Right ventricle myocardium superior (tissue), 1 donor: ENCODE measurements around the gene NPHS1. TPM values are rescaled to one million over a fixed set of nuclear protein-coding genes. Genes with fewer than 3 reads are reported as not detected.
"Not testable (repeated sequence)": the region's sequence is repeated elsewhere in the genome, so short reads cannot be mapped to it uniquely, and the experiment has no call there.

ENCODE experiments used
- ATAC-seq: fragments of 200-7000 bp; cut with Tn5 transposase; one replicate; pipeline ENCODE4 v1.9.1; 2020; ENCODE audit warnings: mild to moderate bottlenecking; ENCODE audit not compliant: poor library complexity
- DNase-seq: peaks from one replicate; pipeline ENCODE4 v3.0.0-alpha.2; 2020
- intact Hi-C: fragments of 100-400 bp; cut with DNase I; formaldehyde crosslinking; loops from one replicate; pipeline ENCODE4 v1.11.2; 2022
- total RNA-seq: library from RNA; stranded (reverse); fragmentation: NEBNext Ultra II Directional; extraction: Animal tissue kit (Norgen Biotek cat#: 25700); gene quantifications from one replicate; pipeline ENCODE4 v1.2.1, GENCODE V29; 2021
- donor health status: DM: no; HTN: yes; CAD: no; lungs with severe emphysema.

The NPHS1 gene
- total RNA-seq, 1 donor from 2014 or later, result not detected

DNA sequence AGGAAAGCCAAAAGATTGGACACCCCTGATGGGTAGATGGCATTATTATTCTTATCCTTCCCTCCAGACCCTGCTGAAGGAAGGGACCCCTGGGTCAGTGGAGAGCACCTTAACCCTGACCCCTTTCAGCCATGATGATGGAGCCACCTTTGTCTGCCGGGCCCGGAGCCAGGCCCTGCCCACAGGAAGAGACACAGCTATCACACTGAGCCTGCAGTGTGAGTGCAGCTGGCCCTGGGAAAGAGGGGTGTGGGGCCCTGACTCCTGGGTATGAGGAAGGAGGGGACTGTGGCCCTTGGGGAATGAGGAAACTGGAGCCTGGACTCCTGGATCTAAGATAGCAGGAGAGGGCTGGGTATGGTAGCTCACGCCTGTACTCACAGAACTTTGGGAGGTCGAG lies 7.1 kb upstream of the NPHS1 start:
- intact Hi-C loops, result no loop called here
- no peak for DNase-seq
- no peak for ATAC-seq

DNA sequence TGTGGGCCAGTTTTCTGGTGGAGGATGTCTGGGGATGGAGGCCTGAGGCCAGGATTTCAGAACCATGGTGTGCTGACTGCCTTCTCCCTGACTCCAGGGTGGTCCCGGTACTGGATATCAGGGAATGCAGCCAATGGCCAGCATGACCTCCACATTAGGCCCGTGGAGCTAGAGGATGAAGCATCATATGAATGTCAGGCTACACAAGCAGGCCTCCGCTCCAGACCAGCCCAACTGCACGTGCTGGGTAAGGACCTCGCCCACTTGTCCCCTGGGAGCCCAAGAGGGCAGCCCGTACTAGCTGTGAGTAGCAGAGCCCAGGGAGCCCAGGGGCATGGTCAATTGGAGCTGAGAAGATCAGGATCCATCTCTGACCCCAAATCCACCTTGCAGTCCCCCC lies 6.0 kb upstream of the NPHS1 start:
- ATAC-seq (no peak), DNase-seq (no peak)
- intact Hi-C loops, result no loop called here

DNA sequence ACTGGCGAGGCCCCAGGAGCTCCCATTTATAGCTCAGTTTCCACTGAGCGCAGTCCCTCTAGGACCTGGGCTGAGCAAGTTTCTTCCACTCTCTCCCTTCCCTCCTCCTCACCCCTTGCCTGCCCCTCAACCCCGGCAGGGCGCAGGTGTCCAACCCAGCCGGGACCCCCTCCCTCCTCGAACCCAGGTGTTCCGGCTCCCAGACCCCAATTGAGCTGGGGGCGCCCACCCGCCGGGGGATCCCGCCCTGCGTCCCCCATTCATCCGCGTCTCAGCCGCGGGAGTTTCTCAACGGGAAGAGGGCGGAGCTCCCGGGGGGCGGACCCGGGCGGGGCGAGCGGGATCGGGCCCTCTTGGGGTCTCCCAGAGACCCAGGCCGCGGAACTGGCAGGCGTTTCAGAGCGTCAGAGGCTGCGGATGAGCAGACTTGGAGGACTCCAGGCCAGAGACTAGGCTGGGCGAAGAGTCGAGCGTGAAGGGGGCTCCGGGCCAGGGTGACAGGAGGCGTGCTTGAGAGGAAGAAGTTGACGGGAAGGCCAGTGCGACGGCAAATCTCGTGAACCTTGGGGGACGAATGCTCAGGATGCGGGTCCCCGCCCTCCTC lies 4.3 kb upstream of the NPHS1 start, which contains the start of gene KIRREL2:
Gene KIRREL2 (plus strand): TSS at position 366 of the 604 bp plus-strand sequence. CDS start 209 bp downstream, at position 575.
- DNase-seq (no peak), ATAC-seq (no peak)
- intact Hi-C loops, result no loop called here

DNA sequence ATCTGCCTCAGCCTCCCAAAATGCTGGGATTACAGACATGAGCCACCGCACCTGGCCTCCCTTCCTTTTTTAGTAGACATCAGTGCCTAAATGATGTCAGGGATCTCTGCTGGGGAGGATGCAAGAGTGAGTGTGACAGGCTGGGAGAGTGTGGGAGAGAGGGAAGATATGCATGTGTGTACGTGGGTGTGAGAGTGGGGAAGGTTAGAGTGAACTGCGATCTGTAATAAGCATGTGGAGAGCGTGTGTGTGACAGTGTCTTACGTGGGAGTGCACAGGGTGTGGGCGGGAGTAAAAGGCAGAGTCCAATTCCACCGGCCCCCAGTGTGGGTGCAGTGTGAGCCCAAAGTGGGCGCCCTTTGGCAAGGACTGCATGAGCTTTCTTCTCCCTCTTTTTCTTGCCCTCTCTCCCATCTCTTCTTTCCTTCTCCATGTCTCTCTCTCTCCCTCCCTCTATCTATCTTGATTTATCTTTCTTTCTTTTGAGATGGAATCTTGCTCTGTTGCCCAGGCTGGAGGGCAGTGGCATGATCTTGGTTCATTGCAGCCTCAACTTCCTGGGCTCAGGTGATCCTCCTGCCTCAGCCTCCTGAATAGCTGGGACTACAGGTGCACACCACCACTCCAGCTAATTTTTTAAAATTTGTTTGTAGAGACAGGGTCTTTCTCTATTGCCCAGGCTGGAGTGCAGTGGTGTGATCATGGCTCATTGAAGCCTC lies 893 bp upstream of the NPHS1 start:
- ATAC-seq, result no peak
- no peak for DNase-seq
- intact Hi-C loops, result no loop called here

DNA sequence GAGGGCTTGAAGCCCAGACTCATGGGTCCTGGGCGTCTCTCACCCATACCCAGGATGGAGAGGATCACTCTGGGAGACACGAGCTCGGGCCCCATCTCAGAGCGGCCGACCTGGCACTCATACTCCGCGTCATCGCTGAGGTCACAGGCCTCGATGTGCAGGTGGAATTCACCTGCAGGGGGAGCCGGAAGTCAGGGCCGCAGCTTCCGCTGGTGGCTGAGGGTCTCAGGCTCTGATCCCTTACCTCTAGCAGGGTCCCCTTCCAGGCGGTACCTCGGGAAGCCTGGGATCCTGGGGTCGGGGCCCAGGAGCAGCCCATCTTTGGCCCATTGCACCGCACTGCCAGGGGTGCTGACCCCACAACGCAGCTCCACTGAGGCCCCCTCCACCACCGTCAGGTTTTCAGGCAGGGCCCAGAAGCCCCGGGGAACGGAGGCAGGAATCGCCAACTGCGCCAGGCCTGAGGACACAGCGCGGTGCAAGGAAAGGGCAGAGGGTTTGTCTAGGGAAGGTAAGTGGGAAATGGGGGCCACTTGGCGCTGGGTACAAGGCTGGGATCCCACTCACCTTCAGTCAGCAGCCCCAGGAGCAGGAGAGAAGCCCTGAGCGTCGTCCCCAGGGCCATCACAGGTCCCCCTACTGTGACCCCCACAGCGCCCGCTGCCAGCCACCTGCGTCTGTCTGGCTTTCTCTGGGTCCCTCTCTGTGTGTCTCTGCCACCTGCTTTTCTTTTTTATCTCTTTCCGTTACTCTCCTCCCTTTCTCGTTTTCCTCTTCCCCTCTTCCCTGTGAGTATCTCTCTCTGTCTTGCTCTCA lies 883 bp downstream of the NPHS1 start:
- no peak for ATAC-seq
- DNase-seq, result no peak
- intact Hi-C loops, result no loop called here

DNA sequence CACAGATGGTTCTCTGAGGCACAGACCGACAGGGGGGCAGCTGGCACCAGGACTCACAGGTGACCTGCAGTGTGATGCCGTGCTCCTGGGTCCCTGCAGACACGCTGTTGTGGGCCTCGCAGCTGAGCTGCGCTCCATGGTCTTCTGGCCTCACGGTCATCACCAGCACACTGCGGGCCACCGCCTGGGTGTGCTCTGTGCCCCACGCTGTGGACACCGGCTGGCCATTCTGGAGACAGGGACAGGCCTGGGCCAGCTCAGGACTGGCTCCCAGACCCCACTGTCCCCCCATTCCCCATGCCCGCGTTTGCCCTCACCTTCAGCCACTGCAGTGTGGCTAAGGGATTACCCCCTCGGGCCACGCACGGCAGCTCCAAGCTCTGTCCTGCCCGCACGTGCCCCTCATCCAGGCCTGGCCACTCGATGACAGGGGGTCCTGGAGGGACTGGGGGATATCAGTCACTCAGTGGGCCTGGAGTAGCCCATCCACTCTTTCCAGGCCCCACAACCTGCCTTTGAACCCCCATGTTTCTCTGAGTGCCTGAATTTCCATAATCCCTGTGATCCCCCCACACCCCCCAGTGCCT lies 3.3 kb downstream of the NPHS1 start:
- DNase-seq (no peak), ATAC-seq (no peak)
- intact Hi-C loops, result no loop called here

DNA sequence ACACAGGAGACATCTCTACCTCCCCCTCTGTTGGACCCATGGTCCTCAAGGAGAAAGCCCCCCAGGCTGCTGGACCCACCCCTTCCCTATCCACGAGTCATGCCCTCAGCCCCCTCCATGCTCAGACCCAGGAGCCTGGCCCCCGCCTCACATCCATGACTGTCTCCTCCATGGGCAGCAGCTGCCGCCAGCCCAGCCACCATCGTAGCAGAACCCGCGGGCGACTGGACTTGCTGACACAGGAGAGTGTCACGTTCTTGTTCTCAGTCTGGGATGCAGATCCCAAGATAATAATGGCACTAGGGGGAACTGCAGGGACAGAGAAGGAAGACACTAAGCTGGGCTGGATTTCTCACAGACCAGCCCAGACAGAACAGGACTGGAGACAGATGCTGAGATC lies 3.8 kb downstream of the NPHS1 start:
- ATAC-seq, result no peak
- intact Hi-C loops, result no loop called here
- DNase-seq, result no peak

DNA sequence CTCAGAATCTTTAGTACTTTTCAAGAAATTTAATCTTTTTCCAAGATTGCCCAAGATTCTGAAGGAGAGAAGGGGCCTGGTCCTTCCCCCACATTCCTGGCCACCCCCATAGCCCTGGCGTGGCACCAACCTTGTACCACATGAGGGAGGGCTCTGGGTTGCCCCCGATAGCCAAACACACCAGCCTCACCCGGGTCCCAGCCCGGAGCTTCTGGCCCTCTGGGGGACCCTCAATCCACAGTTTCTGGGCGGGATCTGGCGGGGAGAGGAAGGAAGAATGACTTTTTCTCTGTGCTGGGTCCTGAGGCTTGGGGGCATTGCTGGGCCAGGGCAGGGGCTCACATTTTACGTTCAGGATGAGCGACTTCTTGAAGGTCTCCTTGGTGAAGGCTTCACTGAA lies 4.4 kb downstream of the NPHS1 start:
- DNase-seq (no peak), ATAC-seq (no peak)
- intact Hi-C loops, result no loop called here

DNA sequence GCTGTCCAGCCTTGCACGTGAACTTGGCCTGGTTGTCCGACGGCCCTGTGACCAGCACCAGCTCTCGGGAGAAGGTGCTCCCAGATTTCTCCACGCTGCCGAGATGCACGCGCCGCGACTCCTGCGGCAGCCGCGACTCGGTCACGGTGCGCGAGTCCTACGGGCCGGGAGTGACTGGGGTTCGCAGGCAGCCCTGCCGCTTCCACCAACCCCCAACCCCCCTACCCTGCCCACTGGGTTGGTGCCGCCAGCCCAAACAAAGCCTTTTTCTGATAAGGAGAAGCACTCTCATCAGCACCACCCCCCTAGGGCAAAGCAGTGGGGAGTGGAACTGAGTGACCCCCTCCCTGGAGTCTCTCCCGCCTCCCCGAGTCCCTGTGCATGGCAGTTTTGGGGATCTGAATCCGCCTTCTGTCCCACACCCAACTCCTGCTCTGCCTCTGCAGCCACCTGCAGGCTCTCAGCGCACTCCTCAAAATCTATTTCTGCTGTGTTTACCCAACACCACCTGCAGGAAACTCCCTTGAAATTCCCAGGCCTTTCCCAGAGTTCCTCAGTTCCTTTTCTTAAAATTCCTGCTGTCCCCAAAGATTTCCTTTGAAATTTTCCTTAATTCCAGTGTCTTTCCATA lies 6.2 kb downstream of the NPHS1 start:
- intact Hi-C loops, result no loop called here
- ATAC-seq (no peak), DNase-seq (no peak)

DNA sequence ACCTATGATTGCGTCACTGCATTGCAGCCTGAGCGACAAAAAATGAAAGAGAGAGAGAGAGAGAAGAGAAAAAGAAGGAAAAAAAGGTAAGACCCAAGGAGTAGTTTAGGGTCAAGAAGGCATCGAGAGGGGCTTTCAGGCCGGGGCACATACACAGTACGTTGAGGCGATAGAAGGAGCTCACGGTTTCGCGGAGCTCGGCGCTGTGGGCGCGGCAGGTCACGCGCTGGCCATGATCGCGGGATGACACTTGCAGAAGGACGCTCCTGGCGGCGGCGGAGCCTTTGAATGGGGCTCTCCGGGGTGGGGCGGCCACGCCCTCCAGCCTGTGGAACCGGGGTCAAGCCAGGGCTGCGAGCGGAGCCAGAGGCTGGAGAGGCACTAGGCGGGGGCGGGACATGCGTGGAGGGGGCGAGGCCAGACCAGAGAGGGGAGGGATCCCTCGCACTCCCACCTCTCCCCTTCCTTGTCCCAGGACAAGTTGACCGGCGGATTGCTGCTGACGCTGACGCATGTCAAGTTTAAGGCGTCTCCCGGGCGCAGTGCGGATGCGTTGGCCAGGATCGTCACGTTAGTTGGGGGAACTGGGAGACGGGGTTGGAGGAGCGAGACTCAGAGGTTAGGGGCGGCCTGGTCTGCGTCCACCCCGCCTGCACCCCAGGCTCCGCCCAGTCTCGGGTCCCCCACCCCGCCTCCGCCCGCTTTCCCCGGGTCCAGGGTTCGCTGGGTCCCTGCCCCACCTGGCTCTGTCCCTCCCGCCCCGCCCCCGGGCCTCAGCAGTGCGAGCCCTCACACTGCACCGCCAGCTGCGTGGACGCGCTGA lies 6.9 kb downstream of the NPHS1 start:
- no peak for DNase-seq
- peak; percentile 51 for ATAC-seq
- intact Hi-C loops, result no loop called here

DNA sequence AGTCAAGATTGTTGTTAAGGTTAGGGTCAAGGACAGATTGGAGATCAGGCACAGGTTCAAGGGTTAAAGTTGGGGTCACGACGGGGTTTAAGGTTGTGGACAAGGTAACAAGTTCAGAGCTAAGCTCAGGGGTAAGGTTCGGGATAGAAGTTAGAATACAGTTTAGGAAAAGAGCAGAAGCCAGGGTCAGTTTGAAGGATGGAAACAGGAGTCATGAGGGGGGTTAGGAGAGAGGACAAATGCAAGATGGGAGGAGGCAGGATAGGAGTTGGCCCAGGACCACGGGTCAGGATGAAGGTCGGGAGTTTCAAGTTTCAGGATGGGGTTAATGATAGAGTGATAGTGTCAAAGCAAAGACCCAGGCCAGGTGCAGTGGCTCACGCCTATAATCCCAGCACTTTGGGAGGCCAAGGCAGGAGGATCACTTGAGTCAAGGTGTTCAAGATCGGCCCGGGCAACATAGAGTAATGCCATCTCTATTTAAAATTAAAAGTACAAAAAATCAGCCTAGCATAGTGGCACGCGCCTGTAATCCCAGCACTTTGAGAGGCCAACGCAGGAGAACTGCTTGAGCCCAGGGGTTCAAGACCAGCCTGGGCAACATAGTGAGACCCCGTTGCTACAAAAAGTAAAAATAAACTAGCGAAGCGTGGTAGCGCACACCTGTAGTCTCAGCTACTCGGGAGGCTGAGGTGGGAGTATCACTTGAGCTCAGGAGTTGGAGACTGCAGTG lies 7.7 kb downstream of the NPHS1 start:
- intact Hi-C loops, result no loop called here
- ATAC-seq, result no peak
- DNase-seq, result no peak

DNA sequence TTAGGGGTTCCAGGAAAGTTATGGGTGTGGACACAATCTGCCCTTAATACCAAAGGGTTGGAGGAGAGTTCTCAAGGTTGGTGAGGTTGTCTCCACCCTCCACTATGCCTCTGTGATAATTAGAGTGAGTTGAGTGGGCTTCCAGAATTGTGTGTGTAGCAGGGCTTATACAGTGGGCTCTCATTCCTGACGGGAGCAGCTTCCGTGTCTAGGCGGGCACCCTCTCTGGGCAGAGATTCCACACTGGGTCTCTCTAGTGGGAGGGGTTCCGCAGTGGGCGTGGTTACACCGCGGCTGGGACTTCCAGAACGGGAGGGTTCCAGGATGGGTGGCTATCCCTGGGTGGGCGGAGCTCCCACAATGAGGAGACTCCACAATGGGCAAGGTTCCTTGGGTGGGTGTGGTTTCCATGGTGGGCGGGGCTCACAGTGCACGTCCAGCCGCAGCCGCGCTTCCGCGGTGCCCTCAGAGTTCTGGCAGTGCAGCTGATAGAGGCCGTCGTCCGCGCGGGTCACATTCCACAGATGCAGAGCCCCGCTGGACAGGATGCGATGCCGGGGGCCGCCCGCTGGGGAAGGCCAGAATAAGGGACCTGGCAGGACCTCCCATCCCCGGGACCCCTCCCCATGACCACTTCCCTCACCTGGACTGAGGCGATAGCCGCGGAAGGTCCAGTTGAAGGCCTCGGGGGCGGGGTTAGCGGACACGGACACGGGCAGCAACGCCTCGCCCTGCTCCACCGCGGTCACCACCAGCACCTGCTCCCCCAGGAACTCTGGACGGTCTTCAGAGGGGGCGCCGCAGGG lies 8.4 kb downstream of the NPHS1 start:
- ATAC-seq (no peak), DNase-seq (no peak)
- intact Hi-C loops, result no loop called here

DNA sequence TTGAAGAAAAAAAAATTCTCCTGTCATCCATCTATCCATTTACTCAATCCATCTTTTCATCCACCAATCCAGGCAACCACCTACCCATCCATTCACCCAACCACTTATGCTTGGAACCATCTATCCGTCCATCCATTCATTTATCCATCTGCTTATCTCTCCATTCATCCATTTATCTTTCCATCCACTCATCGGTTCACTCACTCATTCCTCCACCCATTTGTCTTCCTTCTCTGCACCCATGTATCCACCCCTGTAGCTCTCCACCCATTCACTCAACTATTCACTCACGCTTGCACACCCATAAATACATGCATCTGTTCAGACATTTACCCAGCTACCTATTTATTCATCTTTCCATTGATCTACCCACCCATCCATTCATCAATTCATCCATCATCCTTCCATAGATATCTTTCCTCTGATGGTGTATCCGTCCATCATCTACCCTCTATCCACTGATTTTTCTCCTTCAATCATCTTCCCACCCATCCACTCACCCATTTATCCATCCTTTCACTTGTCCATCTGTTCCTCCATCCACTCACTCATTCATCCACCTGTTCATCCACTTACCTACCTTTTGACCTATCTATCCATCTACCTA lies 9.5 kb downstream of the NPHS1 start:
- ATAC-seq (no peak), DNase-seq (no peak)
- intact Hi-C loops, result no loop called here

DNA sequence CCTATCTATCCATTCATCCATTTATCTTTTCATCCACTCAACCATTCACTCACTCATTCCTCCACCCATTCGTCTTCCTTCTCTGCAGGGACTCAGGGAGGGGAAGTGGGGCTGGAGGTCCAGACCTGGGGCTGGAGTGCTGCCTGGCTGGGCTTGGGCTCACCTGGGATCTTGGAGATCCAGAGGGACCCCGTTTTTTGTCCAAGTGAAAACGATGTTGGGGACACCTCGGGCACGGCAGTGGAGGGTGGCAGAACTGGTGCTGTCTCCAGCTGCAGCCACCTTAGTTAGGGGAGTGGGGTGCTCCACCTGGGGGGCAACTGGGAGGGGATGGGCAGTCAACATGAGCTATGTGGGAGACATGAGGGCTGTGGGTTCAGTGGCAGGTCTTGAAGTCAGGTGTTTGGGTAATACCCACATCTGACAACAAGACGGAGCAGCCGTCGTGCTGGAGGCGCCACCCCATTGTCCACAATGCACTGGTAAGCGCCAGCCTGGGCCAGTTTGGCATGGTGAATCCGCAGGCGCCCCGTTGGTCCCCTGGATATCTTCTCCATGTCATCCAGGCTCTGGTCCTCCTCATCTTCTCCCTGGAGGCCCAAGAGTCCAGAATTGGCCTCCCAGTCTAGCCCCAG lies 10.2 kb downstream of the NPHS1 start:
- intact Hi-C loops, result no loop called here
- ATAC-seq, result no peak

DNA sequence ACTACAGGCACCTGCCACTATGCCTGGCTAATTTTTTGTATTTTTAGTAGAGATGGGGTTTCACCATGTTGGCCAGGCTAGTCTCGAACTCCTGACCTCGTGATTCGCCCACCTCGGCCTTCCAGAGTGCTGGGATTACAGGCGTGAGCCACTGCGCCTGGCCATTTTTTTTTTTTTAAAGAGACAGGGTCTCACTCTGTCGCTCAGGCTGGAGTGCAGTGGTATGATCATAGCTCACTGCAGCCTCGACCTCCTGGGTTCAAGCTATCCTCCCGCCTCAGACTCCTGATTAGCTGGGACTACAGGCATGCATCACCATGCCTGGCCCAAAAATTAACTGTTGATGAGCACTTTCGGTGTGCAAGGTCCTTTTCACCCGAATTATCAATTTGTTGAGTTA lies 16.2 kb downstream of the NPHS1 start:
- ATAC-seq, intact Hi-C loops, DNase-seq: not testable (repeated sequence)

More for the DNA sequence above, 10.2 kb downstream of the NPHS1 start:
- no peak for DNase-seq

DNA sequence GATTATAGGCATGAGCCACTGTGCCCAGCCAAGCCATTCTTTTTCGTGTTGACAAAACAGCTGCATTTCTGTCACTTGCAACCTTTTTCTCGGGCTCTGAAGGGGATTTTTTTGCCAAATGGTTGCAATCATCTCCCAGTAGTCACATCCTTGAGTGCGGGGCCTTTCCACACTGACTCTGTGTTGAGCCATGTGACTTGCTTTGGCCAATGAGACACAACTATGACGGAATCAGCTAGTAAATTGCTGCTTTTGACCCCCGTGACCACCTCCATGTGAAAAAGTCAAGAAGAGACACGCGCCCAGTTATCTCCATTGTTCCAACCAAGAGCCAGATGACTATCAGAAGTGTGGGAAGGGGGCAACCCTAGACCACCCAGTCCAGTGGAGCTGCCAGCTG lies 18.3 kb downstream of the NPHS1 start:
- DNase-seq (no peak), ATAC-seq (no peak)
- intact Hi-C loops, result no loop called here
